Stimulated activated CD4-positive, alpha-beta T cell treated with anti-CD3 and anti-CD28 coated beads, Interleukin-1b, Interleukin-23, amount 100 ng/mL, for 24 hours (primary cell): ENCODE data around the gene NUDT7.

Source experiments
- DNase-seq, 4 experiments: peaks; one replicate each; pipeline ENCODE4 v3.0.0-alpha.2; 2020; ENCODE audit warnings: low read depth in 4 of 4, low spot score in 1 of 4

NUDT7 gene

GRCh38 chr16:77722309-77723107 lies at the start of gene NUDT7:
Gene NUDT7 (plus strand): TSS chr16:77722514. CDS start chr16:77722583, 69 bp downstream.
- peak; percentile 98 to 100 (median 98) for DNase-seq

- no peak for DNase-seq
These were observed 47.4 kb upstream of the NUDT7 start for GRCh38 chr16:77674888-77675287.

GRCh38 chr16:77675464-77676324 lies 46.6 kb upstream of the NUDT7 start:
- DNase-seq, result peak; percentile 19 to 36 (median 29)

- no peak for DNase-seq
These were observed 45.2 kb upstream of the NUDT7 start for GRCh38 chr16:77677129-77677528.

GRCh38 chr16:77679391-77679790 lies 42.9 kb upstream of the NUDT7 start:
- DNase-seq, result no peak

- no peak for DNase-seq
These were observed 42.4 kb upstream of the NUDT7 start for GRCh38 chr16:77679901-77680300.

GRCh38 chr16:77680496-77680895 lies 41.8 kb upstream of the NUDT7 start:
- DNase-seq, result no peak

- DNase-seq, result no peak
These were observed 39.7 kb upstream of the NUDT7 start for GRCh38 chr16:77682586-77682985.

GRCh38 chr16:77683397-77684180 lies 38.7 kb upstream of the NUDT7 start:
- DNase-seq, result no peak

- DNase-seq, result no peak
These were observed 38.2 kb upstream of the NUDT7 start for GRCh38 chr16:77684181-77684526.

- no peak for DNase-seq
These were observed 35.9 kb upstream of the NUDT7 start for GRCh38 chr16:77686385-77686784.

- no peak for DNase-seq
These were observed 32.3 kb upstream of the NUDT7 start for GRCh38 chr16:77689971-77690370.

GRCh38 chr16:77690416-77690815 lies 31.9 kb upstream of the NUDT7 start:
- no peak for DNase-seq

GRCh38 chr16:77692612-77693011 lies 29.7 kb upstream of the NUDT7 start:
- DNase-seq, result no peak

GRCh38 chr16:77696149-77696548 lies 26.2 kb upstream of the NUDT7 start:
- no peak for DNase-seq

- DNase-seq, result no peak
These were observed 21.5 kb upstream of the NUDT7 start for GRCh38 chr16:77700846-77701245.

- no peak for DNase-seq
These were observed 17.0 kb upstream of the NUDT7 start for GRCh38 chr16:77705351-77705750.

- DNase-seq, result no peak
These were observed 11.1 kb upstream of the NUDT7 start for GRCh38 chr16:77711179-77711578.

GRCh38 chr16:77711775-77712174 lies 10.5 kb upstream of the NUDT7 start:
- DNase-seq, result no peak

- DNase-seq, result no peak
These were observed 7.2 kb upstream of the NUDT7 start for GRCh38 chr16:77715145-77715544.

GRCh38 chr16:77721752-77722308 lies 484 bp upstream of the NUDT7 start:
- no peak for DNase-seq
